LNCAP (cell line): ENCODE measurements around the gene ARHGAP45.

Source experiments
- CTCF ChIP-seq: fragments of 450-650 bp; IDR thresholded peaks from 2 replicates; pipeline ENCODE4 v1.5.1; 2017; ENCODE audit warnings: mild to moderate bottlenecking

The ARHGAP45 gene

GRCh38 chr19:1042689-1043511 is 24.1 kb upstream of the ARHGAP45 start:
- no peak for TF ChIP-seq CTCF

- TF ChIP-seq CTCF = no peak
Observed at GRCh38 chr19:1045247-1045603, 21.7 kb upstream of the ARHGAP45 start.

DNA sequence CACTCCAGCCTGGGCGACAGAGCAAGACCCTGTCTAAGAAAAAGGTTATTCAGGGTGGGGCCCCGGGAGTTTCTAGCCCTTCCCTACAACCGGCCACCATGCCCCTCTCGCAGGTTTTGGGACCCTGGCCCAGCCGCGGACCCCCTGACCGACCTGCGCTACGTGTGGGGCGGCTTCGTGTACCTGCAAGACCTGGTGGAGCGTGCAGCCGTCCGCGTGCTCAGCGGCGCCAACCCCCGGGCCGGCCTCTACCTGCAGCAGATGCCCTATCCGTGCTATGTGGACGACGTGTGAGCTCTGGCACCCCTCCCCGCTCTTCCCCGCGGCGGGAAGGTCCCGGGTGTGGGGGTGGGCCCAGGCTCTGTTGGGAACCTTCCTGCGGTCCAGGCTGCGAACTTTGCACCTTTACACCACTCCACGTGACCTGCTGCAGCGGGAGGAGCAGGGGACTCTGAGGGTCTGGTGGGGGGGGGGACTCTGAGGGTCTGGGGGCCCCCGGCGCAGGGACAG is 20.8 kb upstream of the ARHGAP45 start:
- TF ChIP-seq CTCF = no peak

DNA sequence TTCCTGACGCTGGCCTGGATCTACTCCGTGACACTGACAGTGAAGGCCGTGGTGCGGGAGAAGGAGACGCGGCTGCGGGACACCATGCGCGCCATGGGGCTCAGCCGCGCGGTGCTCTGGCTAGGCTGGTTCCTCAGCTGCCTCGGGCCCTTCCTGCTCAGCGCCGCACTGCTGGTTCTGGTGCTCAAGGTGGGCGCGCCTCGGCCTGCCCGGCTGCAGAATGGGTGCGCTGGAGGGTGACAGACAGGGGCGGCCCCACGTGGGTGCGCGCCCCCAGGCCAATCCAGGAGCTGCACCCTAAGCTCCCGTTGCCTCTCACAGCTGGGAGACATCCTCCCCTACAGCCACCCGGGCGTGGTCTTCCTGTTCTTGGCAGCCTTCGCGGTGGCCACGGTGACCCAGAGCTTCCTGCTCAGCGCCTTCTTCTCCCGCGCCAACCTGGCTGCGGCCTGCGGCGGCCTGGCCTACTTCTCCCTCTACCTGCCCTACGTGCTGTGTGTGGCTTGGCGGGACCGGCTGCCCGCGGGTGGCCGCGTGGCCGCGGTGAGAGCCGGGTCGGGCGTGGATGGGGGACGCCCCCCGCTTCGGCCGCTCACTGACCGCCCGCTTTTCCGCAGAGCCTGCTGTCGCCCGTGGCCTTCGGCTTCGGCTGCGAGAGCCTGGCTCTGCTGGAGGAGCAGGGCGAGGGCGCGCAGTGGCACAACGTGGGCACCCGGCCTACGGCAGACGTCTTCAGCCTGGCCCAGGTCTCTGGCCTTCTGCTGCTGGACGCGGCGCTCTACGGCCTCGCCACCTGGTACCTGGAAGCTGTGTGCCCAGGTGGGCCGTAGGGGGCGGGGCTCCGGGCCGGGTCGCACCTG is 19.9 kb upstream of the ARHGAP45 start:
- TF ChIP-seq CTCF = no peak

- TF ChIP-seq CTCF = no peak
Observed at GRCh38 chr19:1047696-1048147, 19.2 kb upstream of the ARHGAP45 start.

- TF ChIP-seq CTCF = no peak
Observed at GRCh38 chr19:1049106-1049505, 17.9 kb upstream of the ARHGAP45 start.

- no peak for TF ChIP-seq CTCF
Observed at GRCh38 chr19:1049800-1050199, 17.2 kb upstream of the ARHGAP45 start.
